SK-N-SH treated with all-trans-retinoic acid at 6 μM for 48 hours (cell line): ENCODE measurements around the gene INTS15.

Experiments
- ATAC-seq: fragments of 200-7000 bp; cut with Tn5 transposase; 3 replicates; pipeline ENCODE4 v1.9.1; 2020; ENCODE audit warnings: mild to moderate bottlenecking, moderate library complexity
- BACH2 ChIP-seq: fragments of 250-450 bp; sonication (Bioruptor Pico); IDR thresholded peaks from 2 replicates; pipeline ENCODE4 v1.9.0; 2021; ENCODE audit warnings: mild to moderate bottlenecking, borderline replicate concordance
- CSDC2 ChIP-seq: fragments of 250-450 bp; sonication (Bioruptor Pico); IDR thresholded peaks from 2 replicates; pipeline ENCODE4 v1.5.0; 2020; ENCODE audit warnings: mild to moderate bottlenecking, moderate library complexity
- ESRRG ChIP-seq: fragments of 250-450 bp; sonication (Bioruptor Pico); IDR thresholded peaks from 2 replicates; pipeline ENCODE4 v1.6.1; 2021; ENCODE audit warnings: mild to moderate bottlenecking
- GLIS3 ChIP-seq: fragments of 250-450 bp; sonication (Bioruptor Pico); IDR thresholded peaks from 2 replicates; pipeline ENCODE4 v1.5.0; 2020; ENCODE audit warnings: mild to moderate bottlenecking, moderate library complexity
- ISL1 ChIP-seq: fragments of 250-450 bp; sonication (Bioruptor Pico); IDR thresholded peaks from 2 replicates; pipeline ENCODE4 v2.1.2; 2022; ENCODE audit warnings: mild to moderate bottlenecking, moderate library complexity
- OSR1 ChIP-seq: fragments of 250-450 bp; sonication (Bioruptor Pico); IDR thresholded peaks from 2 replicates; pipeline ENCODE4 v1.8.0; 2022; ENCODE audit warnings: moderate library complexity, mild to moderate bottlenecking, inconsistent platforms
- PPARA ChIP-seq: fragments of 250-450 bp; sonication (Bioruptor Pico); IDR thresholded peaks from 2 replicates; pipeline ENCODE4 v1.5.0; 2020; ENCODE audit warnings: mild to moderate bottlenecking, borderline replicate concordance
- RARB ChIP-seq: fragments of 250-450 bp; sonication (Bioruptor Pico); IDR thresholded peaks from 2 replicates; pipeline ENCODE4 v1.8.0; 2021; ENCODE audit warnings: mild to moderate bottlenecking, moderate library complexity
- SNAI2 ChIP-seq: fragments of 250-450 bp; sonication (Bioruptor Pico); IDR thresholded peaks from 2 replicates; pipeline ENCODE4 v1.5.0; 2020; ENCODE audit warnings: mild to moderate bottlenecking, moderate library complexity
- TCF4 ChIP-seq: fragments of 250-450 bp; sonication (Bioruptor Pico); IDR thresholded peaks from 2 replicates; pipeline ENCODE4 v1.8.0; 2021; ENCODE audit warnings: mild to moderate bottlenecking, moderate library complexity, borderline replicate concordance
- TOX ChIP-seq: fragments of 250-450 bp; sonication (Bioruptor Pico); IDR thresholded peaks from 2 replicates; pipeline ENCODE4 v1.8.0; 2021; ENCODE audit warnings: mild to moderate bottlenecking, moderate library complexity, borderline replicate concordance
- ZC3H10 ChIP-seq: fragments of 250-450 bp; sonication (Bioruptor Pico); IDR thresholded peaks from 2 replicates; pipeline ENCODE4 v1.5.1; 2021; ENCODE audit warnings: mild to moderate bottlenecking, moderate library complexity
- ZFP3 ChIP-seq: fragments of 250-450 bp; sonication (Bioruptor Pico); IDR thresholded peaks from 2 replicates; pipeline ENCODE4 v1.5.0; 2020; ENCODE audit warnings: mild to moderate bottlenecking, moderate library complexity
- ZFP30 ChIP-seq: fragments of 450-650 bp; formaldehyde crosslinking; IDR thresholded peaks from 2 replicates; pipeline ENCODE4 v1.5.0; 2022; ENCODE audit warnings: mild to moderate bottlenecking, moderate library complexity
- ZNF565 ChIP-seq: fragments of 450-650 bp; formaldehyde crosslinking; conservative IDR thresholded peaks from 2 replicates; pipeline ENCODE4 v1.5.0; 2020; ENCODE audit warnings: low read depth, mild to moderate bottlenecking, moderate library complexity
- ZNF70 ChIP-seq: fragments of 450-650 bp; formaldehyde crosslinking; IDR thresholded peaks from 2 replicates; pipeline ENCODE4 v1.5.0; 2020; ENCODE audit warnings: mild to moderate bottlenecking, moderate library complexity
- ZNF8 ChIP-seq: fragments of 450-650 bp; formaldehyde crosslinking; IDR thresholded peaks from 2 replicates; pipeline ENCODE4 v1.5.0; 2020; ENCODE audit warnings: mild to moderate bottlenecking, moderate library complexity
- TF ChIP-seq, protein P1 (sequence below): fragments of 250-450 bp; sonication (Bioruptor Pico); IDR thresholded peaks from 2 replicates; pipeline ENCODE4 v1.5.1; 2020; ENCODE audit warnings: low read depth, mild to moderate bottlenecking, moderate library complexity
- TF ChIP-seq, protein P2 (sequence below): fragments of 250-450 bp; sonication (Bioruptor Pico); IDR thresholded peaks from 2 replicates; pipeline ENCODE4 v1.8.0; 2021; ENCODE audit warnings: low read depth, mild to moderate bottlenecking, moderate library complexity, borderline replicate concordance
- TF ChIP-seq, protein P3 (sequence below): fragments of 250-450 bp; sonication (Bioruptor Pico); IDR thresholded peaks from 2 replicates; pipeline ENCODE4 v1.8.0; 2020; ENCODE audit warnings: mild to moderate bottlenecking, moderate library complexity, borderline replicate concordance
- TF ChIP-seq, protein P4 (sequence below): fragments of 250-450 bp; sonication (Bioruptor Pico); IDR thresholded peaks from 2 replicates; pipeline ENCODE4 v1.5.0; 2020; ENCODE audit warnings: mild to moderate bottlenecking, moderate library complexity

INTS15 gene

DNA sequence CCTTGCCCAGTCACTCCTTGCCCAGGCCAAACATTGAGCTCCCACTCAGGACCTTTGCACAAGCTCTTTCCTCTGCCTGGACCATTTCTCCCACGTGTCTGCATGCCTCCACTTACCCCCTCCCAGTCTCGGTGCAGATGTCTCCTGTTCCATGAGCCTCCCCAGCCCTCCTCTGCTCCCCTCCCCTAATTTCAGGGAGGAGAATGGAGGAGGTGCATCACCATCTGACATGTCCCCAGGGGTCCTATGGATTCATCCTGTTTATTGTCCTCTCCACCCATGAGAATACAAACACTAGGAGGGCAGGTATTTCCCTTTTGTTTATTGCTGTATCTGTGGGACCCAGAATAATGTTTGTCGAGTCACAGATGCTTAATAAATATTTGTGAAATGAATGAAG, 29.9 kb upstream of the INTS15 start:
- no peak for TF ChIP-seq OSR1 (CRISPR knock-in tag)
- no peak for TF ChIP-seq RARB (CRISPR knock-in tag)
- TF ChIP-seq TOX: no peak
- TF ChIP-seq ZNF70 (CRISPR knock-in tag): no peak
- TF ChIP-seq ISL1: no peak
- no peak for TF ChIP-seq GLIS3
- no peak for TF ChIP-seq ZNF8 (CRISPR knock-in tag)
- no peak for TF ChIP-seq ZFP3
- TF ChIP-seq, protein P1, sequence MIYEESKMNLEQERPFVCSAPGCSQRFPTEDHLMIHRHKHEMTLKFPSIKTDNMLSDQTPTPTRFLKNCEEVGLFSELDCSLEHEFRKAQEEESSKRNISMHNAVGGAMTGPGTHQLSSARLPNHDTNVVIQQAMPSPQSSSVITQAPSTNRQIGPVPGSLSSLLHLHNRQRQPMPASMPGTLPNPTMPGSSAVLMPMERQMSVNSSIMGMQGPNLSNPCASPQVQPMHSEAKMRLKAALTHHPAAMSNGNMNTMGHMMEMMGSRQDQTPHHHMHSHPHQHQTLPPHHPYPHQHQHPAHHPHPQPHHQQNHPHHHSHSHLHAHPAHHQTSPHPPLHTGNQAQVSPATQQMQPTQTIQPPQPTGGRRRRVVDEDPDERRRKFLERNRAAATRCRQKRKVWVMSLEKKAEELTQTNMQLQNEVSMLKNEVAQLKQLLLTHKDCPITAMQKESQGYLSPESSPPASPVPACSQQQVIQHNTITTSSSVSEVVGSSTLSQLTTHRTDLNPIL (CRISPR knock-in tag): no peak
- TF ChIP-seq, all 23 proteins: peak for 0
- ATAC-seq: no peak

DNA sequence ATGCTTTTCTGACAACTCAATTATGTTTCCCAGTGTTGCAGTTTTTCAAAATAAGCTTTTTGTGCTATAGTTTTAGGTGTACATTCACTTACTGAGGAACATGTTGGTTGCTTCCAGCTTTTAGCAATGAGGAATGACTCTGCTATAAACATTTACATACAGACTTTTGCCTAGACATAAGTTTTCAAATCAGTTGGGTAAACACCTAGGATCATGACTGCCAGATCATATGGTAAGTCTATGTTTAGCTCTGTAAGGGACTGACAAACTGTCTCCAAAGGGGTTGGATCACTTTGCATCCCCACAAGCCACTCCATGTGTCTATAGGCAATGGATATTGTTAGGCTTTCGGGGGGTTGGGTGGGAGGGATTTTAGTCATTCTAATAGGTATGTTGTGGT, 27.7 kb upstream of the INTS15 start:
- TF ChIP-seq CSDC2 (CRISPR knock-in tag) (no peak), SNAI2 (CRISPR knock-in tag) (no peak), BACH2 (no peak), ZFP3 (no peak), ZNF70 (CRISPR knock-in tag) (no peak), GLIS3 (no peak), ZFP30 (CRISPR knock-in tag) (no peak), ZC3H10 (CRISPR knock-in tag) (no peak), ESRRG (no peak)
- ATAC-seq: no peak

DNA sequence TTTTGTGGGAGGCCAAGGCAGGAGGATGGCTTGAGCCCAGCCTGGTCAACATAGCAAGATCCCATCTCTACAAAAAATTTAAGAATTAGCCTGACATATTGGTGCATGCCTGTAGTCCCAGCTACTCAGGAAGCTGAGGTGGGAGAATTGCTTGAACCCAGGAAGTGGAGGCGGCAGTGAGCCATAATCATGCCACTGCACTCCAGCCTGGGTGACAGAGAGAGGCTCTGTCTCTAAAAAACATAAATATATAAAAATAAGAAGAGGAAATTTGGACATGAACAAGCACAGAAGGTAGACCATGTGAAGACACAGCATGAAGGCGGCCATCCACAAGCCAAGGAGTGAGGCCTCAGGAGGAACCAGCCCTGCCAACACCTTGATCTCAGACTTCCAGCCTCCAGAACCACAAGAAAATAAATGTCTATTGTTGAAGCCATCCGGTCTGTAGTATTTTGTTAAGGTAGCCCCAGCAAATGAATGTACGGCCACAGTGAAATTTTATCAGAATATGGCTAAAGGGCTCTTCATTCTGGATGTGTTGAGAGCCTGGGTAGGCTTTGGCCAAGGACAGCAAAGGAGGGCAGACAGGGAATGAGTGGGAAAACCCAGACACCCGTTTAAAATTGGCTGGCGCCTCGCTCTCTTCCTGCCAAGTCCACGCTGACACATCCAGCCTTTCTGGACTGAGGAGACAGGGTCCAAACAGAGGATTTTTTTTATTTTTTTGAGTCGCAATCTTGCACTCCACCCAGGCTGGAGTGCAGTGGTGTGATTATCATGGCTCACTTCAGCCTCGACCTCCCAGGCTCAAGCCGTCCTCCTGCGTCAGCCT, 25.7 kb upstream of the INTS15 start:
- ATAC-seq: no peak

DNA sequence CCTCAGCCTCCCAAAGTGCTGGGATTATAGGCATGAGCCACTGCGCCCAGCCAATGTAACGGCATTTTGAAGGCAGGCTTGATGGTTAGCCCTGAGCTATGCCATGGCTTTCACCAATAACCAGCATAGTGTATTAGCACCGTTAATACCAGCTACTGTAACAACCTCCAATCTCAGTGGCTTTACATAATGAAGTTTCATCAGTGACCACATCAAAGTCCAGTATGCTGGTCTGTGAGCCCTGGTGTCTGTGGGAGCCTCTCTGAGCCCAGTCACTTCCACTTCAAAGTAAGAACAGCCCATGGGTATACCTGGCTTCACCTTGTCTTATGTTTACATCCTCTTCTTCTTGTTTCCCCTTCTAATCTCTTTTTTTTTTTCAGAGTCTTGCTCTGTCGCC, 24.2 kb upstream of the INTS15 start:
- ATAC-seq: peak; percentile 26; the same call in 1 of the 3 replicates
- TF ChIP-seq, protein P1 (CRISPR knock-in tag): no peak
- TF ChIP-seq TCF4 (no peak), OSR1 (CRISPR knock-in tag) (no peak), ZNF8 (CRISPR knock-in tag) (no peak), SNAI2 (CRISPR knock-in tag) (no peak), BACH2 (no peak), ZNF70 (CRISPR knock-in tag) (no peak), TOX (no peak), ESRRG (no peak), ZNF565 (no peak), PPARA (CRISPR knock-in tag) (no peak), ZFP3 (no peak), GLIS3 (no peak), ZFP30 (CRISPR knock-in tag) (no peak), ISL1 (no peak)
- TF ChIP-seq, protein P2, sequence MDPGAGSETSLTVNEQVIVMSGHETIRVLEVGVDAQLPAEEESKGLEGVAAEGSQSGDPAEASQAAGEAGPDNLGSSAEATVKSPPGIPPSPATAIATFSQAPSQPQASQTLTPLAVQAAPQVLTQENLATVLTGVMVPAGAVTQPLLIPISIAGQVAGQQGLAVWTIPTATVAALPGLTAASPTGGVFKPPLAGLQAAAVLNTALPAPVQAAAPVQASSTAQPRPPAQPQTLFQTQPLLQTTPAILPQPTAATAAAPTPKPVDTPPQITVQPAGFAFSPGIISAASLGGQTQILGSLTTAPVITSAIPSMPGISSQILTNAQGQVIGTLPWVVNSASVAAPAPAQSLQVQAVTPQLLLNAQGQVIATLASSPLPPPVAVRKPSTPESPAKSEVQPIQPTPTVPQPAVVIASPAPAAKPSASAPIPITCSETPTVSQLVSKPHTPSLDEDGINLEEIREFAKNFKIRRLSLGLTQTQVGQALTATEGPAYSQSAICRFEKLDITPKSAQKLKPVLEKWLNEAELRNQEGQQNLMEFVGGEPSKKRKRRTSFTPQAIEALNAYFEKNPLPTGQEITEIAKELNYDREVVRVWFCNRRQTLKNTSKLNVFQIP (CRISPR knock-in tag): no peak
- TF ChIP-seq, protein P3, sequence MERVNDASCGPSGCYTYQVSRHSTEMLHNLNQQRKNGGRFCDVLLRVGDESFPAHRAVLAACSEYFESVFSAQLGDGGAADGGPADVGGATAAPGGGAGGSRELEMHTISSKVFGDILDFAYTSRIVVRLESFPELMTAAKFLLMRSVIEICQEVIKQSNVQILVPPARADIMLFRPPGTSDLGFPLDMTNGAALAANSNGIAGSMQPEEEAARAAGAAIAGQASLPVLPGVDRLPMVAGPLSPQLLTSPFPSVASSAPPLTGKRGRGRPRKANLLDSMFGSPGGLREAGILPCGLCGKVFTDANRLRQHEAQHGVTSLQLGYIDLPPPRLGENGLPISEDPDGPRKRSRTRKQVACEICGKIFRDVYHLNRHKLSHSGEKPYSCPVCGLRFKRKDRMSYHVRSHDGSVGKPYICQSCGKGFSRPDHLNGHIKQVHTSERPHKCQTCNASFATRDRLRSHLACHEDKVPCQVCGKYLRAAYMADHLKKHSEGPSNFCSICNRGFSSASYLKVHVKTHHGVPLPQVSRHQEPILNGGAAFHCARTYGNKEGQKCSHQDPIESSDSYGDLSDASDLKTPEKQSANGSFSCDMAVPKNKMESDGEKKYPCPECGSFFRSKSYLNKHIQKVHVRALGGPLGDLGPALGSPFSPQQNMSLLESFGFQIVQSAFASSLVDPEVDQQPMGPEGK (CRISPR knock-in tag): no peak

More for the DNA sequence above, 25.7 kb upstream of the INTS15 start:
- TF ChIP-seq ZNF8 (CRISPR knock-in tag) (no peak), RARB (CRISPR knock-in tag) (no peak), ZNF70 (CRISPR knock-in tag) (no peak), TCF4 (no peak), PPARA (CRISPR knock-in tag) (no peak), ZC3H10 (CRISPR knock-in tag) (no peak), TOX (no peak), CSDC2 (CRISPR knock-in tag) (no peak)
- TF ChIP-seq, protein P4, sequence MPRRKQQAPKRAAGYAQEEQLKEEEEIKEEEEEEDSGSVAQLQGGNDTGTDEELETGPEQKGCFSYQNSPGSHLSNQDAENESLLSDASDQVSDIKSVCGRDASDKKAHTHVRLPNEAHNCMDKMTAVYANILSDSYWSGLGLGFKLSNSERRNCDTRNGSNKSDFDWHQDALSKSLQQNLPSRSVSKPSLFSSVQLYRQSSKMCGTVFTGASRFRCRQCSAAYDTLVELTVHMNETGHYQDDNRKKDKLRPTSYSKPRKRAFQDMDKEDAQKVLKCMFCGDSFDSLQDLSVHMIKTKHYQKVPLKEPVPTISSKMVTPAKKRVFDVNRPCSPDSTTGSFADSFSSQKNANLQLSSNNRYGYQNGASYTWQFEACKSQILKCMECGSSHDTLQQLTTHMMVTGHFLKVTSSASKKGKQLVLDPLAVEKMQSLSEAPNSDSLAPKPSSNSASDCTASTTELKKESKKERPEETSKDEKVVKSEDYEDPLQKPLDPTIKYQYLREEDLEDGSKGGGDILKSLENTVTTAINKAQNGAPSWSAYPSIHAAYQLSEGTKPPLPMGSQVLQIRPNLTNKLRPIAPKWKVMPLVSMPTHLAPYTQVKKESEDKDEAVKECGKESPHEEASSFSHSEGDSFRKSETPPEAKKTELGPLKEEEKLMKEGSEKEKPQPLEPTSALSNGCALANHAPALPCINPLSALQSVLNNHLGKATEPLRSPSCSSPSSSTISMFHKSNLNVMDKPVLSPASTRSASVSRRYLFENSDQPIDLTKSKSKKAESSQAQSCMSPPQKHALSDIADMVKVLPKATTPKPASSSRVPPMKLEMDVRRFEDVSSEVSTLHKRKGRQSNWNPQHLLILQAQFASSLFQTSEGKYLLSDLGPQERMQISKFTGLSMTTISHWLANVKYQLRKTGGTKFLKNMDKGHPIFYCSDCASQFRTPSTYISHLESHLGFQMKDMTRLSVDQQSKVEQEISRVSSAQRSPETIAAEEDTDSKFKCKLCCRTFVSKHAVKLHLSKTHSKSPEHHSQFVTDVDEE: no peak
- TF ChIP-seq, protein P1 (CRISPR knock-in tag): no peak
